H1 (cell line): Measurements from ENCODE around the gene RAB40C. TPM values are rescaled to one million over a fixed set of nuclear protein-coding genes. Genes with fewer than 3 reads are reported as not detected.

ENCODE experiments used
- CTCF ChIA-PET: fragments of 300-600 bp; sonication (Branson Sonifier 250); formaldehyde crosslinking; loops from one replicate; lab custom pipeline; 2021; ENCODE audit not compliant: partially characterized antibody; lab: Charles Lee
- POLR2A ChIA-PET: fragments of 300-600 bp; sonication (Branson Sonifier 250); formaldehyde crosslinking; loops from one replicate; lab custom pipeline; 2021; ENCODE audit warnings: inconsistent platforms; ENCODE audit not compliant: partially characterized antibody; lab: Charles Lee
- DNase-seq, 2 experiments: peaks; one replicate each; pipeline versions ENCODE4 v3.0.0 to v3.0.0-alpha.2; 2010 to 2022; ENCODE audit warnings: low spot score in 2 of 2, low read depth in 1 of 2, mixed read lengths in 1 of 2
- FAIRE-seq: peaks from 2 replicates; lab custom pipeline; 2011; peaks lifted over from hg19 to GRCh38; lab: Jason Lieb, UNC
- H2AFZ ChIP-seq: 2 replicates; pipeline ENCODE4 v1.8.1; 2012; ENCODE audit warnings: low read length, inconsistent platforms
- H2AK5ac ChIP-seq: 2 replicates; pipeline ENCODE4 v1.6.1; 2013; ENCODE audit warnings: low read depth, low read length
- H2BK120ac ChIP-seq: replicated peaks from 2 replicates; pipeline ENCODE3; 2013; ENCODE audit warnings: low read depth, low read length, inconsistent platforms
- H2BK12ac ChIP-seq: 2 replicates; pipeline ENCODE4 v1.6.1; 2013; ENCODE audit warnings: low read depth, low read length
- H2BK15ac ChIP-seq: 2 replicates; pipeline ENCODE4 v1.6.1; 2013; ENCODE audit warnings: low read length
- H2BK20ac ChIP-seq: 2 replicates; pipeline ENCODE4 v1.6.1; 2013; ENCODE audit warnings: low read length
- H2BK5ac ChIP-seq: 2 replicates; pipeline ENCODE4 v1.6.1; 2013; ENCODE audit warnings: low read depth, low read length
- H3K14ac ChIP-seq: 2 replicates; pipeline ENCODE4 v1.6.1; 2013; ENCODE audit warnings: inconsistent platforms; ENCODE audit not compliant: insufficient read length
- H3K18ac ChIP-seq: 2 replicates; pipeline ENCODE4 v1.6.1; 2013; ENCODE audit warnings: low read length; ENCODE audit errors: extremely low read depth
- H3K23ac ChIP-seq: 2 replicates; pipeline ENCODE4 v1.6.1; 2013; ENCODE audit warnings: inconsistent platforms; ENCODE audit not compliant: insufficient read length
- H3K23me2 ChIP-seq: 2 replicates; pipeline ENCODE4 v1.6.1; 2013; ENCODE audit warnings: low read depth, low read length
- H3K27ac ChIP-seq: 2 replicates; pipeline ENCODE4 v1.6.1; 2011; ENCODE audit warnings: low read depth, low read length, inconsistent platforms
- H3K27me3 ChIP-seq, 4 experiments: replicated peaks in 1 of 4; 1 replicate in 1 of 4; 2 replicates in 3 of 4; pipeline versions ENCODE4 v1.6.1 to v1.8.1; 2011 to 2013; ENCODE audit warnings: low read length in 3 of 4, mild to moderate bottlenecking in 3 of 4, inconsistent platforms in 2 of 4, mixed read lengths in 2 of 4, moderate library complexity in 1 of 4; ENCODE audit not compliant: control insufficient read depth in 3 of 4, insufficient read depth in 3 of 4; ENCODE audit errors: extremely low read depth in 1 of 4
- H3K36me3 ChIP-seq, 4 experiments: 2 replicates each; pipeline versions ENCODE4 v1.6.1 to v1.8.1; 2011 to 2013; ENCODE audit warnings: mild to moderate bottlenecking in 4 of 4, low read length in 3 of 4, moderate library complexity in 2 of 4, control low read depth in 1 of 4, inconsistent platforms in 1 of 4; ENCODE audit not compliant: insufficient read depth in 4 of 4, control insufficient read depth in 2 of 4
- H3K4ac ChIP-seq: replicated peaks from 2 replicates; pipeline ENCODE3; 2013; ENCODE audit warnings: low read length, low read depth, mixed read lengths, inconsistent platforms; ENCODE audit not compliant: insufficient read length
- H3K4me1 ChIP-seq, 4 experiments: replicated peaks in 1 of 4; 1 replicate in 1 of 4; 2 replicates in 3 of 4; pipeline versions ENCODE4 v1.6.1 to v1.8.1; 2011 to 2013; ENCODE audit warnings: low read length in 3 of 4, inconsistent platforms in 2 of 4, mixed read lengths in 1 of 4; ENCODE audit not compliant: insufficient read depth in 4 of 4, control insufficient read depth in 3 of 4
- H3K4me2 ChIP-seq, 2 experiments: 2 replicates each; pipeline versions ENCODE4 v1.6.1 to v1.8.1; 2011 to 2013; ENCODE audit warnings: low read depth in 2 of 2, low read length in 2 of 2, control low read depth in 1 of 2, inconsistent platforms in 1 of 2, mild to moderate bottlenecking in 1 of 2; ENCODE audit not compliant: insufficient read depth in 1 of 2
- H3K4me3 ChIP-seq, 4 experiments: fragments of 200-600, 300-600 bp in 1 of 4; sonication (generic), shearing (Covaris generic), sonication (Bioruptor Twin) in 1 of 4; 2 replicates each; pipeline versions ENCODE4 v1.5.1 to v1.8.1; 2011 to 2016; ENCODE audit warnings: low read length in 4 of 4, low read depth in 3 of 4, control low read depth in 2 of 4, inconsistent platforms in 2 of 4, mild to moderate bottlenecking in 2 of 4, mixed read lengths in 1 of 4, moderate library complexity in 1 of 4; ENCODE audit not compliant: insufficient read depth in 2 of 4; ENCODE audit errors: extremely low read depth in 1 of 4
- H3K56ac ChIP-seq: replicated peaks from 2 replicates; pipeline ENCODE3; 2013; ENCODE audit warnings: low read depth, mild to moderate bottlenecking, mixed read lengths, low read length, inconsistent platforms; ENCODE audit not compliant: insufficient read length
- H3K79me1 ChIP-seq: 2 replicates; pipeline ENCODE4 v1.6.1; 2013; ENCODE audit warnings: low read depth, low read length, control low read depth
- H3K79me2 ChIP-seq, 2 experiments: 2 replicates each; pipeline versions ENCODE4 v1.6.1 to v1.8.1; 2012 to 2013; ENCODE audit warnings: low read length in 2 of 2, mild to moderate bottlenecking in 2 of 2, inconsistent platforms in 1 of 2; ENCODE audit not compliant: insufficient read depth in 2 of 2, control insufficient read depth in 1 of 2
- H3K9ac ChIP-seq, 4 experiments: replicated peaks in 1 of 4; 1 replicate in 1 of 4; 2 replicates in 3 of 4; pipeline versions ENCODE4 v1.6.1 to v1.8.1; 2011 to 2013; ENCODE audit warnings: low read depth in 3 of 4, low read length in 3 of 4, control low read depth in 2 of 4, mild to moderate bottlenecking in 2 of 4, moderate library complexity in 2 of 4, inconsistent platforms in 1 of 4; ENCODE audit errors: extremely low read depth in 1 of 4
- H3K9me3 ChIP-seq, 2 experiments: 2 replicates each; pipeline versions ENCODE4 v1.6.1 to v1.8.1; 2012 to 2013; ENCODE audit warnings: mild to moderate bottlenecking in 2 of 2, moderate library complexity in 2 of 2, control low read depth in 1 of 2, inconsistent platforms in 1 of 2, low read depth in 1 of 2, low read length in 1 of 2, mixed read lengths in 1 of 2; ENCODE audit not compliant: insufficient read depth in 2 of 2
- H4K20me1 ChIP-seq, 2 experiments: replicated peaks in 1 of 2; 2 replicates each; pipeline versions ENCODE3 to v1.8.1; 2011 to 2013; ENCODE audit warnings: inconsistent platforms in 2 of 2, low read length in 2 of 2, mild to moderate bottlenecking in 1 of 2; ENCODE audit not compliant: insufficient read depth in 2 of 2, control insufficient read depth in 1 of 2
- H4K5ac ChIP-seq: 2 replicates; pipeline ENCODE4 v1.6.1; 2013; ENCODE audit warnings: low read length, low read depth, mixed read lengths, inconsistent platforms; ENCODE audit not compliant: insufficient read length
- H4K8ac ChIP-seq: 2 replicates; pipeline ENCODE4 v1.8.0; 2013; ENCODE audit warnings: mild to moderate bottlenecking, moderate library complexity, low read length, inconsistent platforms; ENCODE audit not compliant: insufficient read depth; ENCODE audit errors: extremely low read depth
- H4K91ac ChIP-seq: replicated peaks from 2 replicates; pipeline ENCODE3; 2013; ENCODE audit warnings: low read length, mixed read lengths, inconsistent platforms; ENCODE audit not compliant: insufficient read length
- ASH2L ChIP-seq: fragments of 200-600, 300-600 bp; sonication (generic); IDR thresholded peaks from one replicate; pipeline ENCODE4 v1.7.1; 2017; ENCODE audit warnings: low read length
- BACH1 ChIP-seq: IDR thresholded peaks from 2 replicates; pipeline ENCODE4 v1.6.1; 2012; ENCODE audit warnings: low read length, improper control_type of control experiment
- CTBP2 ChIP-seq: IDR thresholded peaks from 2 replicates; pipeline ENCODE4 v1.7.0; 2011; ENCODE audit warnings: borderline replicate concordance, mild to moderate bottlenecking, moderate library complexity, mixed read lengths, low read length; ENCODE audit not compliant: insufficient read depth, insufficient read length
- GABPA ChIP-seq: IDR thresholded peaks from 2 replicates; pipeline ENCODE4 v1.6.1; 2011; ENCODE audit warnings: mild to moderate bottlenecking, low read length, moderate library complexity, borderline replicate concordance; ENCODE audit not compliant: insufficient read depth
- PHF8 ChIP-seq: fragments of 200-600 bp; sonication (generic); conservative IDR thresholded peaks from 2 replicates; pipeline ENCODE4 v1.7.1; 2012; ENCODE audit warnings: low read depth, mild to moderate bottlenecking, inconsistent platforms, low read length, moderate library complexity
- SIN3A ChIP-seq, 2 experiments: IDR thresholded peaks in 1 of 2; conservative IDR thresholded peaks in 1 of 2; 2 replicates each; pipeline ENCODE4 v1.6.1; 2011 to 2012; ENCODE audit warnings: low read length in 2 of 2, improper control_type of control experiment in 1 of 2, low read depth in 1 of 2, mild to moderate bottlenecking in 1 of 2
- SP1 ChIP-seq: IDR thresholded peaks from 2 replicates; pipeline ENCODE4 v1.6.1; 2011; ENCODE audit warnings: low read depth, low read length
- TEAD4 ChIP-seq: IDR thresholded peaks from 2 replicates; pipeline ENCODE4 v1.6.1; 2012; ENCODE audit warnings: low read depth, low read length, inconsistent platforms, mixed read lengths
- YY1 ChIP-seq: IDR thresholded peaks from 2 replicates; pipeline ENCODE4 v1.6.1; 2011; ENCODE audit warnings: low read depth, mild to moderate bottlenecking, low read length
- WGBS, 2 experiments: shearing (Covaris generic) in 1 of 2; methylation state at CpG; one replicate each; pipeline versions ENCODE4 v1.1.6 to v1.1.7; 2013 to 2015; ENCODE audit warnings: low lambda C conversion rate in 2 of 2, mixed read lengths in 2 of 2, inconsistent platforms in 1 of 2, low coverage in 1 of 2, missing lambda C conversion rate in 1 of 2; ENCODE audit not compliant: insufficient replicate concordance in 2 of 2, insufficient coverage in 1 of 2, insufficient read length in 1 of 2; ENCODE audit errors: extremely low coverage in 1 of 2, missing lambda C conversion rate in 1 of 2; 5-methylcytosine and 5-hydroxymethylcytosine counted together
- polyA plus RNA-seq, 7 experiments: library from polyadenylated mRNA; depleted of rRNA in 3 of 7; stranded (reverse) in 5 of 7; unstranded in 2 of 7; fragments of >200 nt in 5 of 7; fragments of 200-250 nt in 2 of 7; gene quantifications; 1 replicate in 5 of 7; 2 replicates in 1 of 7; 4 replicates in 1 of 7; pipeline versions ENCODE4 v1.2.1 to v1.2.3, GENCODE V29; 2011 to 2013; ENCODE audit warnings: missing spikeins in 2 of 7, mixed read lengths in 2 of 7
- total RNA-seq: library from RNA; stranded (reverse); fragmentation: NEBNext Ultra II Directional; extraction: Animal tissue kit (Norgen Biotek cat#: 25700); gene quantifications from 2 replicates; pipeline ENCODE4 v1.2.1, GENCODE V29; 2021

Gene RAB40C
- total and polyA plus RNA-seq, 2 of the 8 experiments (the other 6 are each of a cell fraction or from before 2014, with no cell fraction given) = 13.9 to 15.6 TPM

- DNase-seq (peak in 1 of 2 experiments; percentile 92), FAIRE-seq (no peak)
- peak within 1 kb of the TSS; percentile 81; the same call in 1 of the 2 replicates for H2BK5ac ChIP-seq
- H2BK12ac ChIP-seq = no peak within 1 kb of the TSS
- H4K91ac ChIP-seq = peak within 1 kb of the TSS; percentile 54
- no peaks in the 10 kb centered on the region for H3K9me3 ChIP-seq
- ChIA-PET POLR2A (interaction anchor here (1.0 to 1.4 kb wide), 6 partner anchors 19 to 114 kb away, joined by 3 to 5 read pairs (median 4); partner anchors contain the start of genes CAPN15, JMJD8 and WDR24), CTCF (interaction anchor here (1.5 kb wide), 1 partner anchor 40 kb away, joined by 5 read pairs; no protein-coding TSS in a partner anchor)
- no peak within 1 kb of the TSS for H2BK120ac ChIP-seq
- peak within 1 kb of the TSS in 3 of 4 experiments; percentile 51 to 67 (median 55); a peak in 5 of 7 replicates for H3K9ac ChIP-seq
- WGBS, 2 experiments = 8% methylated on average over 32 of the region's 81 CpGs; no CpG with 5 or more reads in 1 of the 2 experiments
- H3K36me3 ChIP-seq = no peaks in the 10 kb centered on the region
- no peak within 1 kb of the TSS for H3K14ac ChIP-seq
- peak within 1 kb of the TSS; percentile 44 for H3K4ac ChIP-seq
- H3K4me3 ChIP-seq = peak within 1 kb of the TSS; percentile 51 to 88 (median 61)
- peaks cover 0 to 29% (median 22%) of the 10 kb centered on the region in 4 experiments; a peak in 6 of 7 replicates for H3K4me1 ChIP-seq
- peak within 1 kb of the TSS; percentile 56 to 80 for H3K4me2 ChIP-seq
- H4K5ac ChIP-seq = peak within 1 kb of the TSS; percentile 5
- peaks cover 0 to 2% of the 10 kb centered on the region in 2 experiments; a peak in 1 of 4 replicates for H3K79me2 ChIP-seq
- peaks cover 8% of the 10 kb centered on the region; the same call in 1 of the 2 replicates for H3K23me2 ChIP-seq
- no peak within 1 kb of the TSS for H2AK5ac ChIP-seq
- H2BK15ac ChIP-seq = no peak within 1 kb of the TSS
- H4K20me1 ChIP-seq = peaks cover 0 to 3% of the 10 kb centered on the region in 2 experiments
- peak within 1 kb of the TSS; percentile 77 for H3K56ac ChIP-seq
- H2BK20ac ChIP-seq = no peak within 1 kb of the TSS
- no peak within 1 kb of the TSS for H3K23ac ChIP-seq
- no peak within 1 kb of the TSS; the same call in 1 of the 2 replicates for H2AFZ ChIP-seq
- H3K27me3 ChIP-seq = peaks cover 0 to 5% (median 1%) of the 10 kb centered on the region in 4 experiments; a peak in 2 of 7 replicates
- H4K8ac ChIP-seq = peak within 1 kb of the TSS; percentile 84; the same call in 1 of the 2 replicates
- H3K79me1 ChIP-seq = no peaks in the 10 kb centered on the region; the same call in 1 of the 2 replicates
- H3K27ac ChIP-seq = no peak within 1 kb of the TSS
- peak within 1 kb of the TSS; percentile 71 for H3K18ac ChIP-seq
- peak; percentile 51 for TF ChIP-seq BACH1
- TF ChIP-seq SP1 = no peak
- peak; percentile 21 for TF ChIP-seq CTBP2
- TF ChIP-seq TEAD4 = no peak
- peak; percentile 33 for TF ChIP-seq PHF8
- peak; percentile 43 to 60; a peak in 1 of 4 replicates for TF ChIP-seq SIN3A (conservative IDR thresholded peaks at IDR 0.05 in 1 of 2, IDR thresholded peaks at IDR 0.05 in 1 of 2; ENCODE audit: low read depth in 1 of 2, low read length in 2 of 2)
- peak; percentile 87 for TF ChIP-seq YY1
- TF ChIP-seq GABPA = peak; percentile 59; the same call in 1 of the 2 replicates
- peak; percentile 34 for TF ChIP-seq ASH2L
These were observed 51.7 kb downstream of the RAB40C start, which contains the start of gene MCRIP2 for GRCh38 chr16:641326-642188. TSS of gene MCRIP2 (plus strand) at chr16:641828. CDS start at chr16:641992, 164 bp downstream.
